ENCODE results near the gene ETS2.

Gene ETS2

GRCh38 chr21:38810826-38811164 is 5.1 kb downstream of the ETS2 start:
- no peak for DNase-seq (ENCODE audit: low read depth in 1 of 2, low spot score in 1 of 2)
- TF ChIP-seq CTCF (IDR thresholded peaks at IDR 0.05; ENCODE audit: insufficient read depth, low read length) (no peak), REST (IDR thresholded peaks at IDR 0.05; ENCODE audit: insufficient replicate concordance, low read depth) (no peak), GABPA (IDR thresholded peaks at IDR 0.05; ENCODE audit: low read depth) (no peak), POLR2AphosphoS5 (IDR thresholded peaks at IDR 0.05; ENCODE audit: low read depth) (no peak), SPI1 (IDR thresholded peaks at IDR 0.05; ENCODE audit: borderline replicate concordance, low read depth) (no peak)
- H3K27me3 ChIP-seq (ENCODE audit: insufficient read depth, poor library complexity, severe bottlenecking) = no peaks in the 10 kb centered on the region
- no peak overlapping the region for H3K27ac ChIP-seq (replicated peaks)
- no peak overlapping the region for H3K4me3 ChIP-seq (replicated peaks; ENCODE audit: insufficient read depth, low read length)

DNA sequence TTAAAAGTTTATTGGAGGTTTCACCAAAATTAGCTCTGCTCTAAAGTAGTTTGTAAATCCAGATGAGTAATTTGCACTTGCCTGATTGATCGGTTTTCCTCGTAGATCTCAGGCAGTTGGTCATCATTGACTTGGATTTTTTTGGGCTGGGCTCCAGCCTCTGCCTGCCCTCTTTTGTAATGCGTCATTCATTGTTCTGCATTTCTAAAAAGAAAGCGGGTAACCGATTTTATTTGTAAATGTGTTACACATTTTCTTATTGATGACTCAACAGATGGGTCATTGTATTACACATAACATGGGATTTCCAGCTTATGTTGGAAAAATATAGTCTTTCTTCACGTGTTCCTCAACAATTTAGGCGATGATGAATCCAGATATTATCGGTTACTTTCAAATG is 5.5 kb downstream of the ETS2 start:
- no peak for DNase-seq (ENCODE audit: low read depth in 1 of 2, low spot score in 1 of 2)
- no peak overlapping the region for H3K27ac ChIP-seq (replicated peaks)
- no peak overlapping the region for H3K4me3 ChIP-seq (replicated peaks; ENCODE audit: insufficient read depth, low read length)
- no peak for TF ChIP-seq SPI1 (IDR thresholded peaks at IDR 0.05; ENCODE audit: borderline replicate concordance, low read depth)
- no peaks in the 10 kb centered on the region for H3K27me3 ChIP-seq (ENCODE audit: insufficient read depth, poor library complexity, severe bottlenecking)

- no peak overlapping the region for H3K4me3 ChIP-seq (replicated peaks; ENCODE audit: insufficient read depth, low read length)
- no peak overlapping the region for H3K27ac ChIP-seq (replicated peaks)
- no peaks in the 10 kb centered on the region for H3K27me3 ChIP-seq (ENCODE audit: insufficient read depth, poor library complexity, severe bottlenecking)
- no peak for TF ChIP-seq POLR2AphosphoS5 (IDR thresholded peaks at IDR 0.05; ENCODE audit: low read depth)
- TF ChIP-seq SPI1 (IDR thresholded peaks at IDR 0.05; ENCODE audit: borderline replicate concordance, low read depth) = no peak
- TF ChIP-seq GABPA (IDR thresholded peaks at IDR 0.05; ENCODE audit: low read depth) = no peak
- TF ChIP-seq CTCF (IDR thresholded peaks at IDR 0.05; ENCODE audit: insufficient read depth, low read length) = no peak
- no peak for TF ChIP-seq REST (IDR thresholded peaks at IDR 0.05; ENCODE audit: insufficient replicate concordance, low read depth)
- DNase-seq (ENCODE audit: low read depth in 1 of 2, low spot score in 1 of 2) = no peak
These were observed 7.4 kb downstream of the ETS2 start for GRCh38 chr21:38813143-38813542.

GRCh38 chr21:38813547-38813946 is 7.8 kb downstream of the ETS2 start:
- Histone ChIP-seq H3K27ac (replicated peaks) (no peak overlapping the region), H3K4me3 (replicated peaks; ENCODE audit: insufficient read depth, low read length) (no peak overlapping the region), H3K27me3 (ENCODE audit: insufficient read depth, poor library complexity, severe bottlenecking) (no peaks in the 10 kb centered on the region)
- TF ChIP-seq GABPA (IDR thresholded peaks at IDR 0.05; ENCODE audit: low read depth) (no peak), CTCF (IDR thresholded peaks at IDR 0.05; ENCODE audit: insufficient read depth, low read length) (no peak), SPI1 (IDR thresholded peaks at IDR 0.05; ENCODE audit: borderline replicate concordance, low read depth) (no peak)
- no peak for DNase-seq (ENCODE audit: low read depth in 1 of 2, low spot score in 1 of 2)
